HEK293T (cell line): ENCODE data around the gene SLC39A3.

Experiments
- ARNT ChIP-seq: fragments of 450-650 bp; IDR thresholded peaks from 2 replicates; pipeline ENCODE4 v1.6.1; 2017; ENCODE audit warnings: mild to moderate bottlenecking
- BHLHE40 ChIP-seq: fragments of 450-650 bp; IDR thresholded peaks from 2 replicates; pipeline ENCODE4 v1.6.1; 2016; ENCODE audit warnings: mild to moderate bottlenecking, moderate library complexity, borderline replicate concordance
- ELF4 ChIP-seq: fragments of 450-650 bp; IDR thresholded peaks from 2 replicates; pipeline ENCODE4 v1.6.1; 2017; ENCODE audit warnings: antibody characterized with exemption
- FOXA1 ChIP-seq: fragments of 450-650 bp; IDR thresholded peaks from 2 replicates; pipeline ENCODE4 v1.6.1; 2016; ENCODE audit warnings: mild to moderate bottlenecking
- FOXK2 ChIP-seq: fragments of 450-650 bp; IDR thresholded peaks from 2 replicates; pipeline ENCODE4 v1.6.1; 2016; ENCODE audit warnings: mild to moderate bottlenecking
- FOXM1 ChIP-seq: fragments of 450-650 bp; IDR thresholded peaks from 2 replicates; pipeline ENCODE4 v1.6.1; 2017; ENCODE audit warnings: mild to moderate bottlenecking, borderline replicate concordance
- HDGF ChIP-seq: fragments of 450-650 bp; IDR thresholded peaks from 2 replicates; pipeline ENCODE4 v1.6.1; 2017; ENCODE audit warnings: antibody characterized with exemption, borderline replicate concordance
- L3MBTL2 ChIP-seq: fragments of 450-650 bp; conservative IDR thresholded peaks from 2 replicates; pipeline ENCODE4 v1.6.1; 2016; ENCODE audit warnings: mild to moderate bottlenecking
- NFRKB ChIP-seq: fragments of 450-650 bp; IDR thresholded peaks from 2 replicates; pipeline ENCODE4 v1.6.1; 2016; ENCODE audit warnings: mild to moderate bottlenecking, moderate library complexity
- SP1 ChIP-seq: fragments of 450-650 bp; IDR thresholded peaks from 2 replicates; pipeline ENCODE4 v1.6.1; 2017
- SUZ12 ChIP-seq: fragments of 450-650 bp; IDR thresholded peaks from 2 replicates; pipeline ENCODE4 v1.6.1; 2016; ENCODE audit warnings: mild to moderate bottlenecking
- TARDBP ChIP-seq: fragments of 450-650 bp; IDR thresholded peaks from 2 replicates; pipeline ENCODE4 v1.6.1; 2016
- ZNF384 ChIP-seq: fragments of 450-650 bp; IDR thresholded peaks from 2 replicates; pipeline ENCODE4 v1.6.1; 2016

GRCh38 chr19:2683430-2684003 lies 56.3 kb downstream of the SLC39A3 start:
- TF ChIP-seq SP1 (no peak), BHLHE40 (no peak), NFRKB (no peak), ZNF384 (no peak), FOXM1 (no peak), FOXA1 (no peak), HDGF (no peak), SUZ12 (no peak), L3MBTL2 (no peak), ELF4 (no peak), FOXK2 (no peak), TARDBP (no peak), ARNT (no peak)
